Stimulated activated CD8-positive, alpha-beta memory T cell treated with anti-CD3 and anti-CD28 coated beads, Interleukin-12 subunit alpha, Interleukin-12 subunit beta, amount 100 ng/mL, for 1 hour (primary cell): ENCODE results near the gene IGFBP2.

Source experiments
- DNase-seq: peaks from one replicate; pipeline ENCODE4 v3.0.0-alpha.2; 2020; ENCODE audit warnings: low read depth

Gene IGFBP2

GRCh38 chr2:216615298-216616082, 17.7 kb upstream of the IGFBP2 start:
- no peak for DNase-seq

- DNase-seq, result no peak
These were observed 17.0 kb upstream of the IGFBP2 start for GRCh38 chr2:216616083-216616678.

GRCh38 chr2:216617159-216617815, 15.9 kb upstream of the IGFBP2 start:
- DNase-seq, result no peak

GRCh38 chr2:216618785-216619184, 14.4 kb upstream of the IGFBP2 start:
- no peak for DNase-seq

GRCh38 chr2:216619411-216620393, 13.5 kb upstream of the IGFBP2 start:
- DNase-seq, result no peak

- no peak for DNase-seq
These were observed 12.4 kb upstream of the IGFBP2 start for GRCh38 chr2:216620786-216621185.

- DNase-seq, result no peak
These were observed 11.9 kb upstream of the IGFBP2 start for GRCh38 chr2:216621292-216621691.

- no peak for DNase-seq
These were observed 10.7 kb upstream of the IGFBP2 start for GRCh38 chr2:216622526-216622925.

GRCh38 chr2:216624251-216624650, 9.0 kb upstream of the IGFBP2 start:
- DNase-seq, result no peak

GRCh38 chr2:216626168-216626874, 6.9 kb upstream of the IGFBP2 start:
- no peak for DNase-seq

- no peak for DNase-seq
These were observed 6.4 kb upstream of the IGFBP2 start for GRCh38 chr2:216626875-216627245.

- DNase-seq, result no peak
These were observed 3.4 kb upstream of the IGFBP2 start for GRCh38 chr2:216629784-216630183.

GRCh38 chr2:216632346-216632951, 771 bp upstream of the IGFBP2 start:
- DNase-seq, result no peak

- DNase-seq, result no peak
These were observed 573 bp downstream of the IGFBP2 start for GRCh38 chr2:216633616-216634369.

- DNase-seq, result no peak
These were observed 1.3 kb downstream of the IGFBP2 start for GRCh38 chr2:216634370-216635148.

GRCh38 chr2:216635171-216635570, 2.0 kb downstream of the IGFBP2 start:
- no peak for DNase-seq

GRCh38 chr2:216635701-216636550, 2.7 kb downstream of the IGFBP2 start:
- no peak for DNase-seq
